HUES48 (cell line): Measurements from ENCODE around the gene CLMP.
A peak's percentile ranks its signal among the peaks of the same experiment; 100 is the strongest.

Experiments
- H3K27ac ChIP-seq: one replicate; pipeline ENCODE4 v1.7.0; 2013; ENCODE audit warnings: low read depth, low read length, inconsistent platforms
- H3K27me3 ChIP-seq: 2 replicates; pipeline ENCODE4 v1.6.1; 2013; ENCODE audit warnings: mild to moderate bottlenecking, low read length; ENCODE audit not compliant: control insufficient read depth, insufficient read depth
- H3K36me3 ChIP-seq: 2 replicates; pipeline ENCODE4 v1.6.1; 2013; ENCODE audit warnings: low read length; ENCODE audit not compliant: control insufficient read depth, insufficient read depth
- H3K4me1 ChIP-seq: 2 replicates; pipeline ENCODE4 v1.6.1; 2013; ENCODE audit warnings: mild to moderate bottlenecking, low read length; ENCODE audit not compliant: control insufficient read depth, insufficient read depth
- H3K4me3 ChIP-seq: 2 replicates; pipeline ENCODE4 v1.5.1; 2013; ENCODE audit warnings: mild to moderate bottlenecking, low read depth, low read length
- H3K9ac ChIP-seq: 2 replicates; pipeline ENCODE4 v1.6.1; 2013; ENCODE audit warnings: mild to moderate bottlenecking, low read depth, low read length, moderate library complexity
- H3K9me3 ChIP-seq: 2 replicates; pipeline ENCODE4 v1.6.1; 2013; ENCODE audit warnings: low read length; ENCODE audit not compliant: control insufficient read depth, insufficient read depth

The CLMP gene

DNA sequence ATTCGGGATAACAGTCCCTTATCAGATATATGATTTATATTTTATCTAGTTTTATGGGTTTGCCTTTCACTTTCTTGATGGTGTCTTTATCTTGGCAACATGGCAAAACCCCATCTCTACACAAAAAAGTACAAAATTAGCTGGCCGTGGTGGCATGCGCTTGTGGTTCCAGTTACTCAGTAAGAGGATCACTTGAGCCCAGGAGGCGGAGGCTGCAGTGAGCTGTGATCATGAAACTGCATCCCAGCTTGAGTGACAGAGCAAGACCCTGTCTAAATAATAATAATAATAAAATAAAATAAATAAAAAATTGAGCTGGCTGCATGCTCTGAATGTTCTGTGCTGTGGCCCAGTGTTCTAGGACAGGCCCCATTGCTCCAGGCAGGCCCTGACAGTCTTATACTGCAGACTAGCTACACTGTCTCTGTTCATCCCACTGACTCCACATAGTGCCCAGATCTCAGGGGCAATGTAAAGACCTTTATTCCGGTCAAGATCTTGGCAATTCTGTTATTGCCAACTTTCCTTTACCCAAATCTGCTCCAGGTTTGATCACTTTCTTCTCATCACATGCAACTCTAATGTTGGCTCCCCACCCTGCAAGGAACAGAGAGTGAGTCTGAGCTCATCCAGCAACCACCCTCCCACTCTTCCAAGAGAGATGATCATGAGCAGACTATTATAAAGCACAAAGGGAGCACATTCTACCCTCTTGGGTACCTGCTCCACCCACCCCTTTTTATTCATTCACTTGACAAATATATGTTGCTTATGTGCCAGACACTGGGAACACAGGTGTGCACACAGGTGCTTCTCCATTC is 141.9 kb downstream of the CLMP start:
- Histone ChIP-seq H3K4me1 (no peaks in the 10 kb centered on the region), H3K9ac (no peak overlapping the region), H3K4me3 (no peak overlapping the region), H3K27me3 (no peaks in the 10 kb centered on the region), H3K36me3 (peaks cover 35% of the 10 kb centered on the region), H3K9me3 (no peaks in the 10 kb centered on the region), H3K27ac (peak overlapping the region; percentile 0)

DNA sequence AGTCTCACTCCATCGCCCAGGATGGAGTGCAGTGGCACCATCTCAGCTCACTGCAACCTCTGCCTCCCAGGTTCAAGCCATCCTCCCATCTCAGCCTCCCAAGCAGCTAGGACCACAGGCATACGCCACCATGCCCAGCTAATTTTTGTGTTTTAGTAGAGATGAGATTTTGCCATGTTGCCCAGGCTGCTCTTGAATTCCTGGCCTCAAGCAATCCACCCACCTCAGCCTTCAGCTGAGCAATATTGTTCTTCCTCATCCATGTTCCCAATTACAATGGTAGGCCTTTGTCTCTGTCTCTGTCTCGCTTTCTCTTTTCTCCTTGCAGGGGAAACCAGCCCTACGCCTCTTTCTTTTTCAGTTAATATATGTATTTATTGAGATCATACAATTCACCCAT is 143.4 kb downstream of the CLMP start:
- Histone ChIP-seq H3K27ac (no peak overlapping the region), H3K27me3 (no peaks in the 10 kb centered on the region), H3K4me3 (no peak overlapping the region), H3K9ac (no peak overlapping the region), H3K36me3 (peaks cover 20% of the 10 kb centered on the region), H3K4me1 (no peaks in the 10 kb centered on the region), H3K9me3 (no peaks in the 10 kb centered on the region)

DNA sequence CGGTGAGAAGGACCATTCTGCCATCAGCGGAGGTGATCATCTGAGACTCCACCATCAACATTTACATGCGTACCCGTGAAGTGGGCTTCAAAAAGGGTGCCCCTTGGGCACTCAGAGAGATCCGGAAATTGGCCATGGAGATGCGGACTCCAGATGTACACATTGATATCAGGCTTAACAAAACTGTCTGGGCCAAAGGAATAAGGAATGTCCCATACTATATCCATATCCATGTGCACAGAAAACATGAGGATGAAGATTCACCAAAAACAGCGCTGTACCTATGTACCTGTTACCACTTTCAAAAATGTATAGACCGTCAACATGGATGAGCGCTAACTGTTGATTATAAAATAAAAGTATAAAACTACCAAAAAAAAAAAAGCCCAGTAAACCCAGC is 143.9 kb downstream of the CLMP start:
- Histone ChIP-seq H3K27me3 (no peaks in the 10 kb centered on the region), H3K4me3 (no peak overlapping the region), H3K9ac (no peak overlapping the region), H3K9me3 (no peaks in the 10 kb centered on the region), H3K36me3 (peaks cover 15% of the 10 kb centered on the region), H3K27ac (no peak overlapping the region), H3K4me1 (no peaks in the 10 kb centered on the region)

DNA sequence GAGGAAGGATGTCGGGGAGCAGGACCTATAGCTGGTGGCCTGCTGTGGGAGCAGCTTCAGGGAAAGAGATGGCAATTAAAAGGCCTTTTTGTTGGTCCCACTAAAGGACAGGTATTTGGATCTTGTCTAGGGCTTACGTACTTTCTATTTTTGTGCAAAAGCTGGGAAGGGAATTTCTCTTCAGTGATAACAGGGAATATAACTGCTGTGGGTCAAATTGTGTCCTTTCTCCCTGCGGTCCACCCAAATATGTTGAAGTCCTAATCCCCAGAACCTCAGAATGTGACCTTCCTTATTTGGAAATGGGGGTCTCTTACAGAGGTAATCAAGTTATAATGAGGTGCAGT is 147.1 kb downstream of the CLMP start:
- Histone ChIP-seq H3K27ac (no peak overlapping the region), H3K4me1 (no peaks in the 10 kb centered on the region), H3K36me3 (no peaks in the 10 kb centered on the region), H3K9ac (no peak overlapping the region), H3K27me3 (no peaks in the 10 kb centered on the region), H3K4me3 (no peak overlapping the region), H3K9me3 (no peaks in the 10 kb centered on the region)

DNA sequence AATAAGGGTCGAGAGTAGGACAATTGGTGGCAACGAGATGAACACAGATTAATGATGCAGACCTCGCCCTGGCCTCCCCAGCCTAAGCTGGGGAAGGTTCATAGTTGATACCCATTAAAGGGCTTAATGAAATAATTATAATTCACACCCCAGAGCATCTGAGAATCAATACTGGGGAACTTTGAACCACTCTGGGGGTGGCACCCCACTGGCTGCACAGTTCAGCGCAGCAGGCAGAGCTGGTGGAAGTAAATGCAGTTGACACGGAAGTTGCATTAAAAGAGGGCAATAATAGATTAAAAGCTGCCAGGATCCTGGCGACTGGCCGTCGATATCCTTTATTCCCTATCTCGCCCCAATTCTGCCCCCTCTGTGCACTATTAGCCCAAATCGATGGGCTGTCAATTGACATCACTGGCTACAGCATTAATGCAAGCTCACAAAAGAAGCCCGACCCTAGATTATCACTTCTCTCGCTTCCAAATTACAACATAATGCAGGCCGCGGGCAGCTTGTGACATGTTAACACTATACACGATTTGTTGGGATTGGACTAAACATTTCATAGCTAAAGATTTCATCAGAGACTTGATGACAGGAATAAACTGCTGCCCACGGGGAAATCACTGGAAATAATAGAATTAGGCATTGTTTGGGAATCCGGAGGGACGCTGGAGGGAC is 147.6 kb downstream of the CLMP start:
- H3K9me3 ChIP-seq, result no peaks in the 10 kb centered on the region
- H3K4me1 ChIP-seq, result no peaks in the 10 kb centered on the region
- H3K27me3 ChIP-seq, result no peaks in the 10 kb centered on the region
- H3K9ac ChIP-seq, result no peak overlapping the region
- H3K36me3 ChIP-seq, result no peaks in the 10 kb centered on the region
- H3K4me3 ChIP-seq, result no peak overlapping the region
- no peak overlapping the region for H3K27ac ChIP-seq

DNA sequence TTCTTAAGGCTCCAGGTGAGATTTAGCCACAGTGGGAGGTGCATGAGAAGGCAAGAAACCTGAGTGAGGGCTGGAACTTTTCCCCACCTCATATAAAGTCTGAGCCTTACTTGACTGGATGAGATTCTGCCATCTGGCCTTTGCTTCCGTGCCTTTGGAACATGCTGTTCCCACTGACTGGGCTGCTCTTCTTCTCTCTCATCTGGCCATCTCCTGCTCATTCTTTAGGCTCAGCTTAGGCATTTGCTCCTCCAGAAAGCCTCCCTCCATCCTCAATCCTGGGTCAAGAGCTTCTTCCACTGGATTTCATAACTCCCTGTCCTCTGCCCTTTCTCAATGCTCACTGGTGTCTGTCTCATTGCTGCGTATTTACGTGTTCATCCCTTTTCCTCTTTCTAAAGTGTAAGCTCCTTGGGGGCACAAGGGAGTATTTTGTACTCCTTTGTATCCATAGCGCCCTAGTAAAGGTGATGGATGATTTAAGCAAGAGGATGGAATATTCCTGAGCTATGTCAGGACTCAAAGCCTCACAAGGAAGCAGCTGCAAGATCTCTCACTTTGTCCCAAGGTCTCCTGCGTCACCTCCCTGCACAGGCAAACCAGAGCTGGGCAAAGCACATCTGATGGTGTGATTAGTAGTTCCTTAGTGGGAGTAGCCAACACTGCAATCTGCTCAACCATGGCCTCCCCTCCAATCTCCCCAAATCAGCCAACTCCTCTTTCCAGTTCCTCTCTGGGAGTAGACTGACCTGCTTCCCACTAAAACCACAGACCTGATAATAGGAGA is 148.4 kb downstream of the CLMP start:
- no peaks in the 10 kb centered on the region for H3K27me3 ChIP-seq
- no peaks in the 10 kb centered on the region for H3K9me3 ChIP-seq
- no peak overlapping the region for H3K9ac ChIP-seq
- H3K36me3 ChIP-seq, result no peaks in the 10 kb centered on the region
- no peaks in the 10 kb centered on the region for H3K4me1 ChIP-seq
- H3K4me3 ChIP-seq, result no peak overlapping the region
- no peak overlapping the region for H3K27ac ChIP-seq

DNA sequence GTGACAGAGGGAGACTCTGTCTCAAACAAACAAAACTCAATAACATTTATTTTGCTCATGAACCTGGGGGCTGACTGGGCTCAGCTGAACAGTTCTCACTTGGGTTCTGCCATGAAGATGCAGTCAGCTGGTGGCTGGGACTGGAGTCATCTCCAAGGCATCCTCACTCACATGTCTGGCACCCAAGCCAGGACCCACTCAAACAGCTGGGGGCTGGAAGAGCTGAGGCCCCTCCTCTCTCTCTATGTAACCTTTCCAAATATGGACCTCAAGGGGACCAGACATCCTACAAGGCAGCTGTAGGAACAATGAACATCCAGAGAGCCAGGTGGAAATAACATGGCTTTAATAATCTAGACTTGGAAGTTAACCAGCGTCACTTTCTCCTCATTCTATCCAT is 149.9 kb downstream of the CLMP start:
- Histone ChIP-seq H3K4me3 (no peak overlapping the region), H3K27ac (no peak overlapping the region), H3K9ac (no peak overlapping the region), H3K4me1 (no peaks in the 10 kb centered on the region), H3K9me3 (no peaks in the 10 kb centered on the region), H3K27me3 (no peaks in the 10 kb centered on the region), H3K36me3 (no peaks in the 10 kb centered on the region)

DNA sequence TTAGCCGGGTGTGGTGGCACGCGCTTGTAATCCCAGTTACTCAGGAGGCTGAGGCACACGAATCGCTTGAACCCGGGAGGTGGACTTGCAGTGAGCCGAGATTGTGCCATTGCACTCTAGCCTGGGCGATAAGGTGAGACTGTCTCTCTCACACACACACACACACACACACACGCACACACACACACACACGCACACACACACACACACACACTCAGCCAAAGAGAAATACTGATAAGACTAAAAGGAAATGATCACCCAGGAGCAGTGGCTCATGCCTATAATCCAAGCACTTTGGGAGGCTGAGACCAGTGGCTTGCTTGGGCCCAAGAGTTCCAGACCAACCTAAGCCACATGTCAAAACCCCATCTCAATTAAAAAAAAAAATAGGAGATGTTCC is 153.9 kb downstream of the CLMP start:
- Histone ChIP-seq H3K9me3 (no peaks in the 10 kb centered on the region), H3K27me3 (no peaks in the 10 kb centered on the region), H3K36me3 (no peaks in the 10 kb centered on the region)

DNA sequence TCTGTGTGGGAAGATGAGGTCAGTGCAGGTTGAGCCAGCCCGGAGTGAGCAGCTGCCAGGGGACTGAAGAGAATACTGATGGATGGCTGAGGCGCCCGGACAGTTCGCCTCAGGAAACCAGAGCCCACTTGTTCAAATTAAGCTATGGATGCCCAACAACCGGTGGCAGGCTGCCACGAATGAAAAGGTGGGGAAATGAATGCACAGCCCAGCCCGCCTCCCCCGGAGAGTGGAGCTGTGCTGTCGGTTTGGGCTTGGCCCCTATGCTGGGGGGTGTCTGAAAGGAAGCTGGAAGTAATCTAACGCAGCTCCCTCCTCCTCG is 155.0 kb downstream of the CLMP start:
- Histone ChIP-seq H3K27ac (no peak overlapping the region), H3K4me1 (no peaks in the 10 kb centered on the region), H3K9me3 (no peaks in the 10 kb centered on the region), H3K4me3 (no peak overlapping the region), H3K9ac (no peak overlapping the region), H3K27me3 (no peaks in the 10 kb centered on the region), H3K36me3 (no peaks in the 10 kb centered on the region)

More for the DNA sequence above, 153.9 kb downstream of the CLMP start:
- H3K4me3 ChIP-seq, result no peak overlapping the region
- no peak overlapping the region for H3K9ac ChIP-seq
- H3K4me1 ChIP-seq, result no peaks in the 10 kb centered on the region
- no peak overlapping the region for H3K27ac ChIP-seq

DNA sequence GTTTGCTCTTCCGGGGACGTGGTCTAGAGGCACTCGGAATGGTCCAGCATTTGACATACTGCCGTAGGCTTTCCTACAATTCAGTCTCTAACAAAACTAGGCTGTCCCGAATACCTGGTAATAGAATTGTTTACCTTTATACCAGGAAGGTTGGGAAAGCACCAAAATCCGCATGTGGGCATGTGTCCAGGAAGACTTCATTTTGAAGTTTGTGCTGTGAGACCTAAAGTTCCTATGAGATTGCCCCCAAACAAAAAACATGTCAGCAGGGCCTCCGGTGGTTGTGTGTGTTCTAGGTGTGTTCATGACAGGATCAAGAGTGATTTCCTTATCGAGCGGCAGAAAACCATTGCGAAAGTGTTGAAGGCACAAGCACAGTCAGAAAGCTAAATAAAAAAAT is 159.2 kb downstream of the CLMP start:
- Histone ChIP-seq H3K4me3 (no peak overlapping the region), H3K4me1 (no peaks in the 10 kb centered on the region), H3K9ac (no peak overlapping the region), H3K9me3 (no peaks in the 10 kb centered on the region), H3K27me3 (no peaks in the 10 kb centered on the region), H3K36me3 (no peaks in the 10 kb centered on the region), H3K27ac (no peak overlapping the region)

DNA sequence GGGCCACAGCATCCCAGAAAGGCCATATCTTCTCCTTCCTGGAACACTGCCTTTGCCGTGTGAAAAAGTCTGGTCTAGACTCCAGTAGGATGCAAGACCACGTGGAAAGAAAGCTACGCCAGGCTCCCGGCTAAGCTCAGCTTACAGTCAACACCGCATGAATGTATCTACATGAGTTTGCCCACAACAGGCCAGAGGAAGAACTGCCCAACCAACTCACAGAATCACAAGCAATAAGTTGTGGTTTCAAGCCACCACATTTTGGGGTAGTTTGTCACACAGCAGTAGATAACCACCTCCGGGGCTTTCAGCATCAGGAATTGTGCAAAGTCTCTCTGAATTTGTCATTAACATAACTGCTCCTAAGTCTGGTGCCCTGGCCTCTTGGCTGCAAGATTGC is 160.5 kb downstream of the CLMP start:
- Histone ChIP-seq H3K27me3 (no peaks in the 10 kb centered on the region), H3K36me3 (no peaks in the 10 kb centered on the region), H3K9me3 (no peaks in the 10 kb centered on the region)

More for the DNA sequence above, 160.5 kb downstream of the CLMP start:
- H3K9ac ChIP-seq, result no peak overlapping the region
- no peak overlapping the region for H3K27ac ChIP-seq
- peaks cover 7% of the 10 kb centered on the region; the same call in 1 of the 2 replicates for H3K4me1 ChIP-seq
- H3K4me3 ChIP-seq, result no peak overlapping the region
